PC-3 (cell line): ENCODE data around the gene NCOA1. TPM values are rescaled to one million over a fixed set of nuclear protein-coding genes. Genes with fewer than 3 reads are reported as not detected.

Experiments used
- ATAC-seq: fragments of 200-7000 bp; cut with Tn5 transposase; 2 replicates; pipeline ENCODE4 v1.9.1; 2020; ENCODE audit warnings: mild to moderate bottlenecking, moderate library complexity
- BruUV-seq: library from RNA; stranded (reverse); fragments of 400-500 nt; replicated peaks from 2 replicates; lab custom pipeline; 2021; lab: Mats Ljungman, UMichigan
- CTCF ChIA-PET: fragments of 300-600 bp; sonication (Branson Sonifier 250); formaldehyde crosslinking; loops from one replicate; lab custom pipeline; 2022; ENCODE audit warnings: antibody characterized with exemption; lab: Charles Lee
- POLR2A ChIA-PET: fragments of 300-600 bp; sonication (Branson Sonifier 250); formaldehyde crosslinking; loops from one replicate; lab custom pipeline; 2022; ENCODE audit warnings: antibody characterized with exemption; ENCODE audit not compliant: unreplicated experiment; lab: Charles Lee
- DNase-seq: peaks from one replicate; pipeline ENCODE4 v3.0.0-alpha.2; 2015
- H2AFZ ChIP-seq: fragments of 300-600 bp; sonication (generic); 2 replicates; pipeline ENCODE4 v1.6.0; 2016; ENCODE audit warnings: antibody characterized with exemption, low read length
- H3F3A ChIP-seq: fragments of 300-600 bp; sonication (generic); one replicate; pipeline ENCODE4 v1.6.0; 2017; ENCODE audit warnings: antibody characterized with exemption, low read length, control low read depth, mild to moderate bottlenecking; ENCODE audit not compliant: unreplicated experiment
- H3K27ac ChIP-seq: fragments of 300-600 bp; sonication (generic); 2 replicates; pipeline ENCODE4 v1.5.1; 2016; ENCODE audit warnings: mild to moderate bottlenecking, low read length
- H3K27me3 ChIP-seq: fragments of 300-600 bp; sonication (generic); 2 replicates; pipeline ENCODE4 v1.6.1; 2016; ENCODE audit warnings: low read length, mixed read lengths
- H3K36me3 ChIP-seq: fragments of 300-600 bp; sonication (generic); 2 replicates; pipeline ENCODE4 v1.6.1; 2016; ENCODE audit warnings: low read depth, mixed run types, low read length, mixed read lengths
- H3K4me1 ChIP-seq: fragments of 300-600 bp; sonication (generic); 2 replicates; pipeline ENCODE4 v1.5.1; 2016; ENCODE audit warnings: low read length; ENCODE audit not compliant: insufficient read depth
- H3K4me2 ChIP-seq: fragments of 300-600 bp; sonication (generic); 2 replicates; pipeline ENCODE4 v1.6.0; 2016; ENCODE audit warnings: low read length
- H3K4me3 ChIP-seq: fragments of 300-600 bp; sonication (generic); 2 replicates; pipeline ENCODE4 v1.5.1; 2016; ENCODE audit warnings: mild to moderate bottlenecking, low read length, mixed read lengths
- H3K79me2 ChIP-seq: fragments of 300-600 bp; sonication (generic); 2 replicates; pipeline ENCODE4 v1.6.1; 2017; ENCODE audit warnings: low read length, mixed read lengths
- H3K9ac ChIP-seq: fragments of 300-600 bp; sonication (generic); 2 replicates; pipeline ENCODE4 v1.6.0; 2016; ENCODE audit warnings: mild to moderate bottlenecking, low read length
- H3K9me2 ChIP-seq: fragments of 300-600 bp; sonication (generic); replicated peaks from 2 replicates; pipeline ENCODE4 v1.6.1; 2016; ENCODE audit warnings: mixed run types, low read length, mixed read lengths
- H3K9me3 ChIP-seq: fragments of 300-600 bp; sonication (generic); 2 replicates; pipeline ENCODE4 v1.6.1; 2016; ENCODE audit warnings: low read length, mixed read lengths
- H4K20me1 ChIP-seq: fragments of 300-600 bp; sonication (generic); 2 replicates; pipeline ENCODE4 v1.6.1; 2016; ENCODE audit warnings: low read length, mixed read lengths
- CTCF ChIP-seq: fragments of 300-600 bp; sonication (generic); conservative IDR thresholded peaks from 2 replicates; pipeline ENCODE4 v1.5.1; 2017; ENCODE audit warnings: antibody characterized with exemption, low read depth, mild to moderate bottlenecking, low read length
- EZH2 ChIP-seq: fragments of 300-600 bp; sonication (generic); IDR thresholded peaks from one replicate; pipeline ENCODE4 v1.6.1; 2017; ENCODE audit warnings: antibody characterized with exemption, mild to moderate bottlenecking, low read length; ENCODE audit not compliant: unreplicated experiment
- EZH2phosphoT487 ChIP-seq: fragments of 300-600 bp; sonication (generic); IDR thresholded peaks from 2 replicates; pipeline ENCODE4 v1.6.1; 2018; ENCODE audit warnings: mild to moderate bottlenecking, antibody characterized with exemption, low read length, borderline replicate concordance
- intact Hi-C: fragments of 100-400 bp; cut with micrococcal nuclease; formaldehyde crosslinking; loops from 2 replicates; pipeline ENCODE4 v1.9.0; 2023
- total RNA-seq: library from RNA; depleted of rRNA; stranded (reverse); fragments of >200 nt; gene quantifications from 2 replicates; pipeline ENCODE4 v1.2.3, GENCODE V29; 2014

Gene NCOA1
- total RNA-seq, 1 experiment from 2014 or later: 7.5 TPM

DNA sequence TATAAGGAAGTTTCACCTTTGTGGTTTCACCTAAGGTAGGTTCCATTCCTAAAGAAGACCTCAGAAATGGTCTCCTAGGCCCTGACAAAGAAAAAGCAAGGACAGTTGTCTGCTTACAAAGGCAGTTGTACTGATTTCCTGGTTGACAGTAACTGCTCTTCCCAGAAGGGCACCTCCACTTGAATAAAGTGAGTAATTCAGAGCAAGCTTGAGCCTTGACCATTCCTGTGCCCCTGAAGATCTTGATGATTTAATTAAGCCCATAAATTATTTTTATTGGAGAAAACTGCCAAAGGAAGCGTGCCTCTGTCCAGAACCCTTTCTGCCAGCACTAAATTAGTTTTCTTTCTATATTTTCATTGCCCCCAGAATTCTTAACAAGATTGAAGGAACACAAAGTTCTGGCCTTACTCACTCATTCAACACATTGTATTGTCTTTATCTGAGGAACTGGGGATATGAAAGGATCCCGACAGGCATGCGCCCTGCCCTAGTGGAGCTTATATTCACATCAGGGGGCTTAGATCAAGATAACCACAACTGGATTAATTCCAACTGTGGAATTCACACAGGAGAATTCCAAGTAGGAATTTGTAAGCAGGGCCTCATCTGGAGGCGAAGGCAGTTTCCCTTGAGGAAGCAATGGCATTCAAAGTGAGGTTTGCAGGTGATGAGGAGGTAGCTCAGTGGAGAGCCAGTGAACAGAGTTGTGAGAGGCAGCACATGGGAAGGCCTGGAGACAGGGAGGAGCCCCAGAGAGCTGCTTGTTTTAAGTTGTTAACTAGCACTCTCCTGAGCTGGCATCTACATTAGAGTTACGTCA, 280.9 kb downstream of the NCOA1 start:
- intact Hi-C loops: no loop called here
- TF ChIP-seq EZH2phosphoT487 (no peak), EZH2 (no peak), CTCF (no peak)
- Histone ChIP-seq H4K20me1 (no peaks in the 10 kb centered on the region), H3K4me2 (no peak overlapping the region), H3K4me1 (no peaks in the 10 kb centered on the region), H3F3A (no peaks in the 10 kb centered on the region), H3K36me3 (no peaks in the 10 kb centered on the region), H3K9ac (no peak overlapping the region), H3K27ac (no peak overlapping the region), H3K79me2 (no peaks in the 10 kb centered on the region), H2AFZ (no peak overlapping the region), H3K27me3 (no peaks in the 10 kb centered on the region), H3K9me2 (no peaks in the 10 kb centered on the region), H3K4me3 (no peak overlapping the region), H3K9me3 (no peaks in the 10 kb centered on the region)
- no TSS peak for BruUV-seq
- ChIA-PET POLR2A (no interaction called here), CTCF (no interaction called here)
- no peak for ATAC-seq
- no peak for DNase-seq

DNA sequence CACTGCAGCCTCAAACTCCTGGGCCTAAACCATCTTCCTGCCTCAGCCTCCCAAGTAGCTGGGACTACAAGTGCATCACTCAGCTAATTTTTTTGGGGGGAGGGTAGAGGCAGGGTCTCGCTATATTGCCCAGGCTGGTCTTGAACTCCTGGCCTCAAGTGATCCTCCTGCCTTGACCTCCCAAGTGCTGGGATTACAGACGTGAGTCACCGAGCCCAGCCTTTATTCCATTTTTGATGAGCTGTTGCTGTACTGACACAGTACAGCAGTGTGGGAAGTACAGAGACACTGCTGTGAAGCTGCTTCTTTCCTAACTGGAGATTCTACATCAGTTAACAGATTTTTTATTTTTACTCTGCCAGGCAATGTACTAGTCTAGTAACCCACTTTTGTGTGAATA, 283.3 kb downstream of the NCOA1 start:
- H3F3A ChIP-seq: no peaks in the 10 kb centered on the region
- CTCF ChIA-PET: no interaction called here

GRCh38 chr2:24779116-24779515, 288.1 kb downstream of the NCOA1 start:
- no peaks in the 10 kb centered on the region for H3K36me3 ChIP-seq
- H3K9me2 ChIP-seq: no peaks in the 10 kb centered on the region
- TF ChIP-seq EZH2: no peak
- TF ChIP-seq EZH2phosphoT487: no peak
- TF ChIP-seq CTCF: no peak
- H2AFZ ChIP-seq: no peak overlapping the region
- no peaks in the 10 kb centered on the region for H3K27me3 ChIP-seq
- BruUV-seq: no TSS peak
- H3F3A ChIP-seq: no peaks in the 10 kb centered on the region
- no peaks in the 10 kb centered on the region for H3K9me3 ChIP-seq
- intact Hi-C loops: no loop called here
- no peaks in the 10 kb centered on the region for H4K20me1 ChIP-seq
- no peak for ATAC-seq
- no peaks in the 10 kb centered on the region for H3K4me1 ChIP-seq
- no peak overlapping the region for H3K27ac ChIP-seq
- no peak for DNase-seq
- no peak overlapping the region for H3K4me2 ChIP-seq
- POLR2A ChIA-PET: no interaction called here
- no peak overlapping the region for H3K9ac ChIP-seq
- H3K4me3 ChIP-seq: no peak overlapping the region
- no peaks in the 10 kb centered on the region for H3K79me2 ChIP-seq
- CTCF ChIA-PET: no interaction called here

More for the DNA sequence above, 283.3 kb downstream of the NCOA1 start:
- Histone ChIP-seq H3K4me1 (no peaks in the 10 kb centered on the region), H3K27me3 (no peaks in the 10 kb centered on the region), H3K79me2 (no peaks in the 10 kb centered on the region), H3K9me3 (no peaks in the 10 kb centered on the region), H3K27ac (no peak overlapping the region), H3K9ac (no peak overlapping the region), H2AFZ (no peak overlapping the region), H4K20me1 (no peaks in the 10 kb centered on the region), H3K9me2 (no peaks in the 10 kb centered on the region), H3K4me3 (no peak overlapping the region), H3K4me2 (no peak overlapping the region), H3K36me3 (no peaks in the 10 kb centered on the region)
- BruUV-seq: no TSS peak
- ATAC-seq: no peak
- DNase-seq: no peak
- TF ChIP-seq EZH2phosphoT487: no peak
- POLR2A ChIA-PET: no interaction called here
- intact Hi-C loops: no loop called here
